ENCODE measurements around the gene CCDC9.
A peak's percentile ranks its signal among the peaks of the same experiment; 100 is the strongest.
"Not testable (repeated sequence)": the region's sequence is repeated elsewhere in the genome, so short reads cannot be mapped to it uniquely, and the experiment has no call there.

Gene CCDC9

GRCh38 chr19:47296036-47296435, 39.7 kb downstream of the CCDC9 start:
- DNase-seq (ENCODE audit: low spot score): peak; percentile 55
- FAIRE-seq: no peak

DNA sequence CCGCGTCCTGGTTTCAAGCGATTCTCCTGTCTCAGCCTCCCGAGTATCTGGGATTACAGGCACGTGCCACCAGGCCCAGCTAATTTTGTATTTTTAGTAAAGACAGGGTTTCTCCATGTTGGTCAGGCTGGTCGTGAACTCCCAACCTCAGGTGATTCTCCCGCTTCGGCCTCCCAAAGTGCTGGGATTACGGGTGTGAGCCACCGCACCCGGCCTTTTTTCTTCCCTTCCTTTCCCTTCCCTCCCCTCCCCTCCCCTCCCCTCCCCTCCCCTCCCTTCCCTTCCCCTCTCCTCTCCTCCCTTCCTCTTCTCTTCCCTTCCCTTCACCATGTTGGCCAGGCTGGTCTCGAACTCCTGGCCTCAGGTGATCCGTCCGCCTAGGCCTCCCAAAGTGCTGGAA, 44.5 kb downstream of the CCDC9 start:
- not testable (repeated sequence) for FAIRE-seq

GRCh38 chr19:47302249-47302648, 45.9 kb downstream of the CCDC9 start:
- DNase-seq (ENCODE audit: low spot score): no peak
- FAIRE-seq: no peak

More for the DNA sequence above, 44.5 kb downstream of the CCDC9 start:
- not testable (repeated sequence) for DNase-seq (ENCODE audit: low spot score)

- DNase-seq (ENCODE audit: low spot score) (no peak), FAIRE-seq (no peak)
These were observed 47.6 kb downstream of the CCDC9 start for GRCh38 chr19:47303966-47304365.

DNA sequence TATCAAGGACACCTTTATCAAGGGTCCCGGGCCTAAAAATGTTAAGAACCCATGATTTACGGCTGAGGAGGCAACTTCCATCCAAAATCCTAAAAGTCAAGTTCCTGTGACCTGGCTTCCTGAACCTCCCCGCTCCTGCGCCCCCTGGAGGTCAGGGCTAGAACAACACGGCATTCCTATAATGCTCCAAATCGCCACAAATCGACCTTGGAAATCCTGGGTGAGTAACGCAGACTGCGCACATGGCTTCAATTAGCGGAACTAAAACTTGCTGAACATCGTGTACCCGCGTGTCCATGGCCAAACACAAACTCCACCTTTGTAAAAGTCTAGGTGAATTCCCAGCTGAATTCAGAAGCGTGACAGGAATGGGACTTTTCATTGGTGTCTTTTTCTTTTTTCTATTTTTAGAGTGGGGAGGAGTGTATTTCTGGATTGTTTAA, 49.0 kb downstream of the CCDC9 start:
- DNase-seq (ENCODE audit: low spot score) (peak; percentile 43), FAIRE-seq (no peak)

GRCh38 chr19:47306303-47306702, 50.0 kb downstream of the CCDC9 start:
- FAIRE-seq: no peak

DNA sequence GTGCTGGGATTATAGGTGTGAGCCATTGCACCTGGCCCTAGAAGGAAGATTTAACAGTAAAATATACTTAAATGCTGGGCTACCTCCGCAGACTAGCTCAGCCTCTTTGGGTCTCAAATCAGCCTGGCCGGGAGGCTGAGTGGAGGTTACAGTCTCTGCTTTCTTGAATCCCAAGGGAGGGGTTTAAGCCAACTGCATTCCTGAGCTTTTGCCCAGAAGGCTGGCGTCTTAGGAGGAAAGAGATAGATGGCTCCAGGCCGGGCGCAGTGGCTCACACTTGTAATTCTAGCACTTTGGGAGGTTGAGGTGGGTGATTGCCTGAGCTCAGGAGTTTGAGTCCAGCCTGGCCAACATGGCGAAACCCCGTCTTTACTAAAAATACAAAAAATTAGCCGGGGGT, 52.7 kb downstream of the CCDC9 start:
- no peak for DNase-seq (ENCODE audit: low spot score)
- FAIRE-seq: no peak

More at GRCh38 chr19:47306303-47306702, 50.0 kb downstream of the CCDC9 start:
- no peak for DNase-seq (ENCODE audit: low spot score)

DNA sequence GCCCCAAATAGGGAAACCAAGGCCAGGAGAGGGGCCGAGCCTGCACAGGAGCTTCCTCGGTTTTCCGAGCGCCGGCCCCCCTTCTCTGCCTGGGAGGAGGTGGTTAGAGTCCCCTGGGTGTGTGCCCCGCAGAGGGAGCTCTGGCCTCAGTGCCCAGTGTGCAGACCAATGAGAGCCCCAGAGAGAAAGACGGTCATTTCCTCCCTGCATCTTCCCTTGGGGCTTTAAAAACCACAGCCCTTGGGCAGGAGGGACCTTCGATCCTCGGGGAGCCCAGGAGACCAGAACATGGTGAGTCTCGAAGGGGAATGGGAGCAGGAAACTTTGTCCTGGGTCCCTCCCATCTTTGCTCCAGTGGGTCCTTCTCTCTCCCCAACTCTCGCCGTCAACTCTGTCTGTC, 53.3 kb downstream of the CCDC9 start, which contains the start of gene C5AR1:
C5AR1 (plus strand) TSS at position 254 of the 400 bp plus-strand sequence; CDS start at position 289, 35 bp downstream.
- DNase-seq (ENCODE audit: low spot score) (no peak), FAIRE-seq (no peak)

DNA sequence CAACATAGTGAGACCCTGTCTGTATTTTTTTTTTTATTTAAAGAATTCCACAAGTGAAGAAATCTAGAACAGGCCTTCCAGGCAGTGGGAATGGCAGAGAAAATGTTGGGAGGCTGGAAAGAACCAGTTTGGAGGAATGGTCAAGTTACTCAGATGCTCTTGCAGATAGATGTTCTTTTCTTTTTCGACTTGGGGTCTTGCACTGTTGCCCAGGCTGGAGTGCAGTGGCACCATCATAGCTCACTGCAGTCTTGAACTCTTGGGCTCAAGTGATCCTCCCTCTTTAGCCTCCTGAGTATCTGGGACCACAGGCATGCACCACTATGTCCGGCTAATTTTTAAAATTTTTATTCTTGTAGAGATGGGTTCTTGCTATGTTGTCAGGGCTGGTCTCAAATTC, 54.0 kb downstream of the CCDC9 start:
- FAIRE-seq (no peak), DNase-seq (ENCODE audit: low spot score) (no peak)

- no peak for DNase-seq (ENCODE audit: low spot score)
These were observed 54.5 kb downstream of the CCDC9 start for GRCh38 chr19:47310819-47311218.

GRCh38 chr19:47312366-47313006, 56.2 kb downstream of the CCDC9 start:
- FAIRE-seq: no peak
- no peak for DNase-seq (ENCODE audit: low spot score)

More at GRCh38 chr19:47310819-47311218, 54.5 kb downstream of the CCDC9 start:
- no peak for FAIRE-seq

DNA sequence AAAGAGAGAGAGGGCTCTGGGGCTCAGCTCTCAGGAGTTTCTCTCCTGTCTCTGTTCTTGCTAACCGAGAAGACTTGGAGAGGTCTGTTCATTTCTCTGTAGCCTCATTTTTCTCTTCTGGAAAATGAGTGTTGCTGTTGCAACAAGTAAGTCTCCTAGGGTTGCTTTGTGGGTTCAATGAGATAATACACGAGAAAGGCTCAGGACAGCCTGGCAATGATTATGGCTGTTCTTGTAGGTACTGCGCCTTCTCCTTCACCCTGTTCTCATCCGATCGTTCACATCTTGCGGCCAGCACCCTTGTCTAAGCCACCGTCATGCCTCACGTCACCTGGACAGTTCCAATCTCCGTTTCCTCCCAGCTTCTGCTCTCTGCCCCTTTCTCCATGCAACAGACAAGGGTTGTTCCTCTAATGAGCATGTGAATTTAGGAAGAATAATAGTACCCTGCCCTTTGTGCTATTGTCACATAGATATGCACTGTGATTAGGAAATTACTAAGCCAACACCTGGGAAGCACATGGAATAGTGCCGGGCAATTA, 57.5 kb downstream of the CCDC9 start:
- DNase-seq (ENCODE audit: low spot score) (no peak), FAIRE-seq (no peak)

- FAIRE-seq: peak; percentile 7
- peak; percentile 77 for DNase-seq (ENCODE audit: low spot score)
These were observed 58.9 kb downstream of the CCDC9 start for GRCh38 chr19:47315125-47315821.

DNA sequence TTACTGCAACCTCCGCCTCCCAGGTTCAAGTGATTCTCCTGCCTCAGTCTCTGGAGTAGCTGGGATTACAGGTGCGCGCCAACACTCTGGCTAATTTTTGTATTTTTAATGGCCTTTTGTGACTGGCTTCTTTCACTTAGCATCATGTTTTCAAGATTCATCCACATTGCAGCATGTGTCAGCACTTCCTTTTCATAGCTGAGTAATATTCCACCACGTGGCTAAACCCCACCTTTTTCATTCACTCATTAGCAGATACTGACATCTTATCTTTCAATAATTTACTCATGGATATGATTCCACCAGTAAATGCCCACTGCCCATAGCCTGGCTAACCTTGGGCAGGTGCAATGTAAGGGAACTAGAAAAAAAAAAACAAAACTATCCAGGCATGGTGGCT, 60.2 kb downstream of the CCDC9 start:
- no peak for FAIRE-seq
- DNase-seq (ENCODE audit: low spot score): no peak

- FAIRE-seq (no peak), DNase-seq (ENCODE audit: low spot score) (no peak)
These were observed 63.9 kb downstream of the CCDC9 start for GRCh38 chr19:47319923-47320871.

All from RCC 7860 (cell line).